Activated CD4-positive, alpha-beta T cell treated with anti-CD3 and anti-CD28 coated beads, Interleukin-2, Interleukin-6, amounts not matched to agents 100 ng/mL and 50 ng/mL, durations not matched to agents 16 hours and 8 hours (primary cell): ENCODE data around the gene TWSG1.
"Not testable (repeated sequence)": the region's sequence is repeated elsewhere in the genome, so short reads cannot be mapped to it uniquely, and the experiment has no call there.

Experiments
- DNase-seq: peaks from one replicate; pipeline ENCODE4 v3.0.0-alpha.2; 2020

TWSG1 gene

DNA sequence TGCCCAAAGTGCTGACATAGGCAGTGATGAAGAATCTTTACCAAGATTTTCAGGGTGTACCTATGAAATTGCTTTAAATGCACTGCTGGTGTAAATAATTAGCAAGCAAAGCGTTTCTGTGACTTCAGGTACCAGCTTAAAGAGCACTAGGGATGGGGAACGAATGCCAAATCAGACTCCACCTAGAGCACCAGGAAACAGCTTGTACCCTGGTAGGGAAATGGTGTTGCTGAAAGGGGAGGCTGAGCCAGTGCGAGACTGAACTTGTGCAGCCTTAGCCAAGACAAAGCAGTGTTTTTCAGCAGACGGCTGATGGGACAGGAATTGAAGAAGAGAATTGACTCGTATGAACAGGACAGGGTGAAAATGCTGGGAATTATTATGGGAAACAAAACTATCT, 65.6 kb downstream of the TWSG1 start:
- DNase-seq, result no peak

DNA sequence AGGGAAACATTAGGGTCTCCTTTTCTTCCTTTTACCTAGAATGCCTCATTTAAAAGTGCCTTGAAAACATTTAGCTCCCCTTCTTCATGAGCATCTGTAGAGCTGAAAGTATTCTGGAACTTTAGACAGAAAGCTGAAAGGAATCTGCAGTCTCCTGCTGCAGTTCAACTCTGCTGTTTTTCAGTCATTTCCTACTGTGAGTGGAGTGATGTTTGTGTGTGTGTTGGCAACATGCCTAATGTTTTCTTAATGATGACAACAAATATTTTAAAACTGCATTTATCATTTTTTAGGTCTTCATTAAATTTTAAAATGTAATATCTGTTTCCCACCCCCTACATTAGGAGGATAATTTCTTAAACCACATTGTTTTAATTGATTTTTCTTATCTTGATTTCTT, 66.6 kb downstream of the TWSG1 start:
- no peak for DNase-seq

DNA sequence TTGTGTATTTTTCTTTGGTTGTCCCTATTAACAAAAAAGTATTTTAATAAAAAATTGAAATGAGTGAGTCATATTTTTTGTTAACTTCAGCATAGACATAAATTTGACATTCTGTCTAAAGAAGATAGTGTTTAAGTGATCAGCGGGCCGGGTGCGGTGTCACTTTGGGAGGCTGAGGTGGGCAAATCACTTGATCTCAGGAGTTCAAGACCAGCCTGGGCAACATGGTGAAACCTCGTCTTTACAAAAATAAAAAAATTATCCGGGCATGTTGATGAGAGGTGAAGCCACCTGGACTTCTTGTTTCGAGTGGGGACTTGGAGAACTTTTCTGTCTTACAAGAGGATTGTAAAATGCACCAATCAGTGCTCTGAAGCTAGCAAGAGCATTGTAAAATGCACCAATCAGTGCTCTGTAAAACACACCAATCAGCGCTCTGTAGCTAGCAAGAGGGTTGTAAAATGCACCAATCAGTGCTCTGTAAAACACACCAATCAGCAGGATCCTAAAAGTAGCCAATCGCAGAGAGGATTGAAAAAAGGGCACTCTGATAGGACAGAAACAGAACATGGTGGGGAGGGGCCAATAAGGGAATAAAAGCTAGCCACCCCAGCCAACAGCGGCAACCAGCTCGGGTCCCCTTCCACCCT, 67.9 kb downstream of the TWSG1 start:
- DNase-seq, result not testable (repeated sequence)

DNA sequence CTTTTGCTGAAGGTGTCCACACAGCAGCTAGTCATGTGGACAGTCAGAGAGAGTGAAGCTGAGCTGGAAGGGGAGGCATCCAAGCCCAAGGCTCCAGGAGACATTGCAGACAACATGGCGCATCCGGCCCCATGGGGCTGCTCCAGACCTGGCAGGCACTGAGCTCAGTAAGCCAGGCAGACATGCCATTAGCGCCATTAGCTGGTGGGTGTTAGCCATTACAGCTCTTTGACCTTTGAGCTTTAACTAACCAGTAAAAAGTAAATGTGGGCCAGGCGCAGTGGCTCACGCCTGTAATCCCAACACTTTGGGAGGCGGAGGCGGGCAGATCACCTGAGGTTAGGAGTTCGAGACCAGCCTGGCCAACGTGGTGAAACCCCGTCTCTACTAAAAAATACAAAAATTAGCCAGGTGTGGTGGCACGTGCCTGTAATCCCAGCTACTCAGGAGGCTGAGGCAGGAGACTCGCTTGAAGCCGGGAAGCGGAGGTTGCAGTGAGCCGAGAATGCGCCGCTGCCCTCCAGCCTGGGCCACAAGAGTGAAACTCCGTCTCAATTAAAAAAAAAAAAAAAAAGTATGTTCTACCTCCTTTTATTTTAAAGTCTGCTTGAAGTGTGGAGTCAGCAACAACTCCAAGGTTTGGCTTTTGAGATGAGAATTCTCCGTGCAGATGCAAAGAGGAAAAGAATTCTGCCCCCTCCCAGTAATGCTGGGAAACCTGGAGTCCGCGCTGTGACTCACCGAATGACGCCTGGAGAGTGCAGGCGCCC, 69.4 kb downstream of the TWSG1 start:
- no peak for DNase-seq

DNA sequence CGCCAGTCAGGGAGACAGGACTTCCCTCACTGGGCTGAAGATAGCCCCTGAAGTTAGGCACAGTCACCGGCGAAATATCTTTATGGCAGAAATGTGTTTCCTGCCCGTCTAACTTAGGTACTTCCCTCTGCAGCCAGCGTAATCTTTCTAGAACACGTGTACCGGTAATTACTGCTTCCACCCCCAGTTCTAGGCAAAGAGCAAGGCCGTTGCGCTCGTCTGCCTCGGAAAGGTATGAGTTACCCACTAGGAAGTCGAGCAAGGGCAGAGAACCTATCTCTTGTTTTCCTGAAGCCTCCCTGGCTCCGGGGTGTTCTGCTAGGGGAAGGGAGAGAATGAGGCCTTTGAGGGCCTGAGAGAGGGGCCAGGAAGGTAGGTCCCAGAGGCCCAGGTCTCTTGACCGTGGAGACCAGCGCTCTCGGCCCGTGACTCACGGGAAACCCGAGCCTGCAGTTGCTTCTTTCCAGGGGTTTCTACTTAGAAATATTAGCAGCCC, 70.0 kb downstream of the TWSG1 start:
- DNase-seq, result peak; percentile 24

DNA sequence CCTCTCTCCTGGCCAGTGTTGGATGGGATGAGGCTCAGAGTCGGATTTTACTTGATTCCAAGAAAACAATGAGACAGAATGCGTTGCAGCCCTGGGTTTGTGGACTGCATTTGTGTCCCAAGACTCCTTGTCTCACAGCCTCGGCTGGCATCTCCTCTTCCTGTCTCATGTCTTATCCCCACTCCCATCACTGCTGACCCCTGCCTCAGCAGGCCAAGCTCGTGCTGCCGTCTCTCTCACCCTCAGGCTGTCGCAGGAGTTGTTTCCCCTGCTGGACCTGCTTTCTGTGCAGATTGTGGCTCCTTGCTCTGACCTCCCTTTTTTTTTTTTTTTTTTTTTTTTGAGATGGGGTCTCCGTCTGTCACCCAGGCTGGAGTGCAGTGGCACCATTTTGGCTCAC, 70.6 kb downstream of the TWSG1 start:
- no peak for DNase-seq

DNA sequence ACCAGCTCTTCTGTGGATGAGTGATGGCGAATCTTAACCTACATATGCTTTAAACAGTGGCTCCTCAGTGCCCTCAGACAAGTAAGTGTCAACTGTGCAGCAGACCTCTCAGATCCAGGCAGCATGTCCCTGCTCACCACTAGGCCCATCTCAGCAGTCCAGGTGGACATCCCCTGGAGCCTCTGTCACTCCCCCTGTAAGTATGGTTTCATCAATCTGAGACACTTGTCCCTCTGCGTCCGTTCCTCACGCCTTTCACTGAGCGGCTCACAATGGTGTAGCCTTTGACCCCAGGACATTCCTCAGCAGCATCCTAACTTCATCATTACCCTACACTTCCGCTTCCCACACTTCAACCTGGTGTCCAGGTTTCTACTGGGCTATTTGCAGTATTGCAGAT, 71.4 kb downstream of the TWSG1 start:
- no peak for DNase-seq

DNA sequence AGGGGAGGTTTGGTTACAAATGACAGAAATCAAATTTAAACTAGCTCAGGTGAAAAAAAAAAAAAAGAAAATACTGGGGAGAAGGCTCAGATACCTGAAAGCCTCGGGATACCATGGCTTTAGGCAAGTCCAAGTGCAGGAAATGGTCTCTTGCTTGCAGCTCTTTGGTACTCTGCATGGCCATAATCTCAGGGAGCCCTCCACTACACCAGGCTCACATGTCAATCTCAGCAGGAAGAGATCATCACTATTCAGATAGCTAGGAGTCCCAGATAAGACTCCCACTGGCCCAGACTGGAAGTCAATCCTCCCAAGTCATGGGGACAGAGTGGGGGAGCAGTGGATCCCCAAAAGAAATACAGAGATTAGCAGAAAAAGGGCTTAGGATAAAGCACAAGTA, 75.9 kb downstream of the TWSG1 start:
- DNase-seq, result no peak

DNA sequence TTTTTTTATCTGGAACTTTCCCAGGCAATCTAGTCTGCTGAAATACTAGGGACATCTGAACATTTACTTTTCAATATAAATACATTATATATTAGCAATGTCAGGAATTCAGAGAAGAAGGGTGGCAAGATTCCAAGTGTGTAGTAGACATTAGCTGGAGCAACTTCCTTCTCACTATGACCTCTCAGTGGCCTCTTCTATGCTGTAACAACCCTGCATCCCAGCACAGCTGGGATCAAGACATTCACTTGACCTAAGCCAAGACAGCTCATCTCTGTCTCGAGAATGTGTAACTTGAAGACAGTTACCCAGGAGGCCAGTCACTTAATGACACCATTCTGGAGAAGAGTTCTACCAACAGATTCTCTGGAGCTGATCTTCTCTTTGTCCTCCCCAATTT, 79.0 kb downstream of the TWSG1 start:
- no peak for DNase-seq

DNA sequence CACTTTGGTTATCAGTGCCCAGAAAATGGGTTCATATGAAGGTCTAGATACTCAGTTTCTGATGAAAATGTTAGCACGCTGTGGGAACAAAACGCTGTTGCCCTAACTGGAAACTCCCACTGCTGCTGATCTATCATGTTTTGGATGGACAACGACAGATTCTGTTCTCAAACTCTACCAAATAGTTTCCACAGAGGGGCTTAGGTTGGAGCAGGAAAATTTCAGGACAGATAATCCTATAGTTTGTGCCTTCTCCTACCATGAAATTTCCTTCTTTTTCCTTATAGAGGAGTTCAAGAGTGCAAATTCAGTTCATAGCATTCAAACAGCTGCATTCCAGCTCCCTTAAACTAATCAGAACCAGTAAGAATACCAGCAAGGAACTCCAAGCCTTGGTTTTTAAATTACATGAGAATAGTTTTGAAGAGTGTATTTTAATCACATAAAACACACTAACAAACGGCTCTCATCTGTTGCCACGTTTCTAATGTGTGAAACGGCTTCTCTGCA, 82.0 kb downstream of the TWSG1 start:
- DNase-seq, result no peak

DNA sequence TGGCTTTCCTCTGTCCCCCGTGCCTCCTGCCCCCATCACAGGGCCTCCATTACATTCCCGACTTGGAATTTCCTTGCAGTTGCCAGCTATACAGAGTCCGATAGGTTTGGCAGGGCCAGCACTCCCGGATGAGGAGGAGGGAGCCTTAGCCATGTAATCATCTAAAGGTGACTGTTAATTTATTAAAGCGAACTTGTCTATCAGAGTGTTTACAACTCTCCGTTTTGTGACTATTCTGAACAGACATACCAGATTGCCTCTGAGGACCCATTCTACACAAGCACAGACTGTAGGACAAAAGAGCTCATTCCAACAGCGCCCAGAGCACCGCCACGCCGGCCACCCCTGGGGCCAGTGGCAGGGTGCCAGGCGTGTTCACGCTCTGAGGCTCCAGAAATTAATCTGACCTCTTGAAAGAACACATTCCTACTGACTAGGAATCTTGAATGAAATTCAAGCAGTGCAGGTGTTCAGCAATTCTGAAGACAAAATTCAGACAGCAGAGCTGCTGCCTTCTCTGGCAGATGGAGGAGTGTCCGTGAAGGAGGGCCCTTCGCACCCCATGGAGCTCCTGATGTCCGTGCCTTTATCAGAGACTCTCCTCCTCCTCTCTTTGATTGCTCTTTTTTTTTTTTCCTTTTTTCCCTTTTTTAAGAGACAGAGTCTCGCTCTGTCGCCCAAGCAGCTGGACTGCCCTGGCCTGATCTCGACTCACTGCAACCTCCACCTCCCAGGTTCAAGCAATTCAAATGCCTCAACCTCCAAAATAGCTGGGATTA, 82.7 kb downstream of the TWSG1 start:
- DNase-seq, result no peak

DNA sequence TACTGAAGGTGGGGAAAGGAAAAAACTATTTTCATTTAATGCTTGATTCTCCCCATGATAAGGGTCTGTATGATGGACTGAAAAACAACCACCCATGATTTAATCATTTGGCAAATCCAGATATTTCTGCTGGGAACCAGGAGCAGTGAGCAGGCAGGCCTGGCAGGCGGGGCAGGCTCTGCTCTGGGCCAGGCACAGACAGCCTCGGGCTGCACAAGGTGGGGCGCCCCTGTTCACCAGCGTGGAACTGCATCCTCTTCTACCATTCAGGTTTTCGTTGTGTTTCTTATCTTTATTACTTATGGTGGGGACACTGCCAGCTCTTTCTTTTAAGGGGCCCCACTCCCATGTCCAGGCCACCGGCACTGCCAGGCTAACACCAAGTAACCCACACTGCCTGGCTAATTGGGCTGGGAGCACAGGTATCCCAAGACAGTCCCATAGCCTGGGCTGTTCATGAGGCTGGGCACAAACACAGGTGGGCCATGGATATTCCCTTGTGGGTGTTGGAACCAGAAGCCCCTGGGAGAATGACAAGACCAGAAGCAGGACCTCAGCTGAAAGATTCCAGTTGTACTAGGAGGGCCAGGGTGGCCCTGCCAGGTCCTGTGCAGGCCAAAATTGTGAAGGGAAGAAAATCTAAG, 83.6 kb downstream of the TWSG1 start:
- no peak for DNase-seq

DNA sequence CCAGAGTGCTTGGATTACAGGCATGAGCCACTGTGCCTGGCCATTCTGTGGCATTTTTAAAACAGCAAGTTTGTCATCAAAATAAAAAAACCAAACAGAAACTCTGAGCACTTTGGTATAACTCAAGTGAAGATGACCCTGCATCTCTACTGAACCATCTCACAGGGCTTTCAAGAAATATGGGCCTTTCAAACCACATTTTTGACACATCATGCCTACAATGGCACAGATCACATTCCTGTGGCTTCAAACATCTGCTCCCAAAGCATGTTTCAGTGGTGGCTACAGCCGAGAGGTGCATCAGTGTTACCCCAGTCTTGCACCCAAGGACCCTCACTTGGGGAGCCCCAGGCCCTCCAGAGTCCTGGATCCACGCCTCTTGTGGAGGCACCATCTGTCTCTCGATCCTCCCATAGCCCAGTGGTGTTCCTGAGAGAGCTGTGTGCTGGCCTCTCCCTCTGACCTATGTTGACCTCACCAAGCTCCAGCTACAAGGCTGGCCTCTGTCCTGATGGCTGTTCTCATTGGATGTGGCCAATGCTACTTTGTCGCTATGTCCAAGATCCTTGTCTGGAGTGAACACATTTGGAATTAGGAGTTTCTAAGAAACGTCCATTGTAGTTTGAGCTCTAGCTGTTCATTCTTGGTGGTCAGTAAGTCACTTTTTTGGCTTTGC, 85.5 kb downstream of the TWSG1 start:
- no peak for DNase-seq

DNA sequence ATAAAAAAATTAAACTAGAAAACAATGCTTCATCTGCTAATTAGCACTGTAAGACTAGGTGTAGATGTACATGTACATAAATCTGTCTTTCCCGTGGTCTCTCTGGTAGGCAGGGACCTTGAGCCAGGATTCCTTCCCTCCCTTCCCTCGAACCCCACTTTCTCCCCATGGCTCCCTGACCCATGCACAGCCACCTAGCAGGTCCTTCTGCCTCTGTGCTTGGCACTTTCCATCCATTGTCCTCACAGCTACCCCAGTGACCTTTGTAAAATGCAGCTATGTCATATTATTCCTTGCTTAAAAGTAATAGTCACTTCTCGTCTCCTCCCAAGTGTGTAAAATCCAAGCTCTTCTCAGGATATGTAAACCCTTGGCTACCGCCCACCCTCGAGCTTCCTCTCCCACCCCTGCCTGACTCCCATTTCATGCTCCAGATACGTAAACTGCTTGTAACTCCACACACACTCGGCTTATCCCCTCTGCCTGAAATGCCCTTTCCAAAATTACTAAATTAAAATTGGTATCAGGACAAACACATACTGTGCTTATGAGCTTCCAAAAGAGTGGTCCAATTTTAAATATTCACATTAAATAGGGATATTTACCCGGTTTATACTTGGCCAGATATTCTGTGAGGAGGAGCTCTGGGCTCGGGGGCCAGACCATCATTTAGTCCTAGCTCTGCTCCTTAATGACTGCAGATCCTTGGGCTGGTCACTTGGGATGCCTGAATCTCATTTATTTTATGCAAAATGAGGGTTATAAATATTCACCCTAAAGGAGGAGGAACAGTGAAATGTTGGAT, 86.7 kb downstream of the TWSG1 start:
- DNase-seq, result no peak

DNA sequence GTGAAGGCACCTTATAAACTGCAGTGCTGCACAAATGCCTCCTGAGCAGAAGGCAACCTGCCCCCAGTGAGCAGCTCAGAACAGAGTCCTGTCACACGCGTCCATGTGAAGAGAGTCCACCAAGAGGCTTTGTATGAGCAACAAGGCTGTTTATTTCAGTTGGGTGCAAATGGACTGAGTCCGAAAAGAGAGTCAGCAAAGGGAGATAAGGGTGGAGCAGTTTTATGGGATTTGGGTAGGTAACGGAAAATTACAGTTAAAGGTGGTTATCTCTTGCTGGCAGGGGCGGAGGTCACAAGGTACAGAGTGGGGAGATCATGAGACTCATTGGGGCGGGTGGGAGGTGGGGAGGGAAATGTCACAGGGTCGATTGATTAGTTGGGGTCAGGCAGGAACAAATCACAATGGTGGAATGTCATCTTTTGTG, 87.3 kb downstream of the TWSG1 start:
- no peak for DNase-seq

DNA sequence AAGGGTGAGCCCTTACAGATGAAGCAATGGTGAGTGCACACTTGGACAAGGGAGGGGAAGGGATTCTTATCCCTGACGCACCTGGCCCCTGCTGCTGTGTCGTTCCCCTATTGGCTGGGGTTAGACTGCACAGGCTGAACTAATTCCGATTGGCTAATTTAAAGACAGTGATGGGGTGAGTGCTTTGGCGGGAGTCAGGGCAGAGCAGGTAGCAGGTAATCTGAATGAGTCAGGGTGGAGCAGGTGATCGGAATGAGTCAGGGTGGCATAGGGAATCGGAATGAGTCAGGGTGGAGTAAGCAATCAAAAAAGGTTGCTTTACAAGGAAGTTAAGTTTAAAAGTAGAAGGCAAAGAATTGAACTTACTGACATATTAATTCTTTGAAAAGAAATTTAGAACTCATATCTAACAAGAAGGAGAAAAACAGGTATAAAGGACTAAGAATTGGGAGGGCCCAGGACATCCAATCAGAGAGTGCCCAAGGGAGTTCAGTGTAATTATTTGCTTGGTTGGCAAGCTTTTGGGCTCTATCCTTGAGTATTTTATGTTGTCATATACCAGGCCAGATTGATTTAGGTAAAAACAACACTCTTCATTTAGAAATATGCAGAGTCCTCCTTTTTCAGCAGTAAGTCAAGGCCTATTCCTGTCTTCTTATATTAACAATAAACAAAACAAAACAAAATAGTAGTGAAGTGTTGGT, 88.4 kb downstream of the TWSG1 start:
- no peak for DNase-seq

DNA sequence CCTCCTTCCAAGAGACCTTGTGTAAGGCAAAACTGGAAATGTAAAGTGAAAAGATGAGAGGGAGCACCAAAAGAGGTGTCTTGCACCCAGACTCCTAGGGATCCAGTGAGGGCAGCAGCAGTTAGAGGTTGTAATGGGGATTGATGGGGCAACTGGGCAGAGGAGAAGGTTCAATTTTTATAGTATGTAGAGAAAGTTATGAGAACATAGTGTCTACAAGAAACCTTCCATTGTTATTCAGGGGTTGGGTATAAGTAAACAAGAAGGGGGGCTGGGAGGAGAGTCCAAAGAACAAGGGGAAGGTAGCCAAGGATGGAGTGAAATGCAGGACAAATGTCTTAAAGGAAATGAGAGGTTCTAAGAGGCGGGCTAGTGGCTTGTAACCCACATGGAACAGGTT, 89.1 kb downstream of the TWSG1 start:
- DNase-seq, result not testable (repeated sequence)

DNA sequence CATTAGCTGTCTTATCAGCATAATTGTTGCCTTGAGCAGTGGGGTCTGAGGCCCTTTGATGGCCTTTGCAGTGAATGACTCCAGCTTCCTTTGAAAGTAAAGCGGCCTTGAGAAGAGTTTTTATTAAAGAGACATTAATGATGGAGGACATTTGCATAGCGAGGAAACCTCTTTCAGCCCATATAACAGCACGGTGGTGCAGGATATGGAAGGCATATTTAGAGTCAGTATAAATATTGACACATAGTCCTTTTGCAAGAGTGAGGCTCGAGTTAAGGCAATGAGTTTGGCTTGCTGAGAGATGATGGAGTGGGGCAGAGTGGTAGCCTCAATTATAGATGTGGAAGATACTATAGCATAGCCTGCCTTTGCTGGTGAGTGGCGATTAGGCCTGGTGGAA, 89.7 kb downstream of the TWSG1 start:
- not testable (repeated sequence) for DNase-seq

DNA sequence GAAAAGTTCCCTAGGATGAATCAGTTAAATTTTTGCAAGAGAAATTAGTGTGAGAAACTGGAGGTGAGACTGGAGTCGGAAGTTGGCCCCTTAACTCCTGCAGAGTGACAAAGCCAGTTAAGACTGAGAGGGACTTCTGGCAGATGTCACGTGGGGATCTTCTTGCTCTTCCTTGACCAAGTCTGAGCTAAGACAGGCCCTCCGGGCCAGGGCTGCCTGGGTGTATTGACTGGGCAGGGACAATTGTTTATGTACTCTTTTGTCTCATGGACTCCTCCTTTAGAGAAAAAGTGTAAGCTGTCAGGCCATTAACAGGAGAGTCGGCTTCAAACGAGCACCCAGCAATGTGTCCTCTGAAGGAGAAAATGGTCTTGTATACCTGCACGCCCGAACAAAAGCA, 92.2 kb downstream of the TWSG1 start:
- no peak for DNase-seq

DNA sequence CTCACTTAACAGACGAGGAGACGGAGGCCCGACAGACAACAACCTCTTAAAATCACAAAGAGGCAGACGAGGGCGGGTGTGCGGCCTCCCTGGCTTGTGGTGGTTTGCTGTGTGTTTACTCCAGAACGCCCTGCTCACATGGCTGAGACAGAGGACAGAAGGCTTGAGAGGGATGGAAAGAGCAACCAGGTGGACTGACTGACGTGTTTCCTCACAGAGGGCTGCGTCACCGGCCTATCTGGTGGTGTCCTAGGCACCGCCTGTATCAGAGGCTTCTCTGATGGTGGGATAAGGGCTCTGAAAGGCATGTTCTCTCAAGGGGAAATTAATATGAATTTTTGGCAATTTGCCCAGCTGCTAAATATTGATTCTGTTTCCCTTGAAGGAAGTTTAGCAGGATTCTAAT, 93.7 kb downstream of the TWSG1 start:
- DNase-seq, result no peak
